Activated CD8-positive, alpha-beta memory T cell treated with anti-CD3 and anti-CD28 coated beads for 24 hours (primary cell): ENCODE results near the gene SLC22A17.
"Not testable (repeated sequence)": the region's sequence is repeated elsewhere in the genome, so short reads cannot be mapped to it uniquely, and the experiment has no call there.

Source experiments
- DNase-seq: peaks from one replicate; pipeline ENCODE4 v3.0.0-alpha.2; 2020

Gene SLC22A17

GRCh38 chr14:23352506-23353432, at the start of gene SLC22A17:
Gene SLC22A17, minus strand, starts transcription at chr14:23352887.
- peak; percentile 79 for DNase-seq

DNA sequence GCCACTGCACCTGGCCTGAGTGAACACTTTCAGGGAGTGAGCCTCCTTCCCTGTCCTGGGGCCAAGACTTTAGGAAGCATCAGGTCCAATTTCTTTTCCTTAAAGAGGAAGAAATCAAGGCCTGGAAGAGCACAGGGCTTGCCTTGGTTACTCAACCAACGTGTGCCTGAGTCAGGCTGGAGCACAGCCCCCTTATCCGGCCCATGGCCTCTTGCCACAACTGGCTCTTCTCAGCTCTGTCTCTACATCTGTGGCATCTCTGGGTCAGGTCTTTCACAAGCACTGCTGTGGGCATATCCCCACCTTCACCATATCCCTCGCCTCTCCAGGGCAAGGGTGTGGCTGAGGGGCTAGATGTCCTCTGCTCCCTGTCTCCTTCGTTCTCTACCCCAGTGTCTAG, 48.6 kb upstream of the SLC22A17 start:
- DNase-seq: no peak

DNA sequence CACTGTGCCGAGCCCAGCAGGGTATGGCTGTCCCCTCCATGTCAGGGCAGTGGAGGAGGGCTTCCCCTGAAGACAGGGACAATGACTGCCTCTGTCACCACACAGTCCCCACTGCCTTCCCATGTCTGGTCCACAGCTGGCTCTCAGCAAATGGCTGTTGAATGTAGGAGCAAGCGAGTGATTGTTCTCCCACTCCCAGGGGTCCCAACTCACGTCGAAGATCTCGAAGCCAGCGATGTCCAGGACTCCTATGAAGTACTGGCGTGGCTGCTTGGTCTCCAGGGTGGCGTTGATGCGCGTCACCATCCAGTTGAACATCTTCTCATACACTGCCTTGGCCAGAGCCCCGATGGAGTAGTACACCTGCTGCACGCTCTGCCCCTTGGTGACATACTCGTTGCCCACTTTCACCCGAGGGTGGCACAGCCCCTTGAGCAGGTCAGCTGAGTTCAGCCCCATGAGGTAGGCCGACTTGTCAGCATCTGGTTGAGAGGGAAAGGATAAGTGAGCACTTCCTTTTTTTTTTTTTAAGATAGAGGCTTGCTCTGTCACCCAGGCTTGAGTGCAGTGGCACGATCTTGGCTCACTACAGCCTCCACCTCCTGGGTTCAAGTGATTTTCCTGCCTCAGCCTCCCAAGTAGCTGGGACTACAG, 47.9 kb upstream of the SLC22A17 start:
- DNase-seq: not testable (repeated sequence)

DNA sequence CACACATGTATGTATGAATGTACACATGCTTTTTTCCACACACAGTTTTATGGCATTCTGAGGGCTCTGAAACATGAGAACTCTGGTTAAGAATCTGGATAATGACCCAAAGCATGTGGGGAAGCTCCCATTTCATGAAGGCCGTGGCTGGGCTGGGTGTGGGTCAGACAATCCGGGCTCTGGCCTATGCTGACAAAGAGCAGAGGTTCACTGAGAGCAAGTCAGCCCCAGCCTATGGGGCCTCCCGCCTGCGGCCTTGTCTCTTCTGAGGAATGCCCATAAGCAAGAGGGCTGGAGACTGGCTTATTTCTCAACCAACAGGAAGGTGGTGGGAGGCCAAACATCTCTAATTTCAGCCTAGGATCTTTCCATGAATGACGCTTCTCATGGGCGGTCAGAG, 46.9 kb upstream of the SLC22A17 start:
- DNase-seq: no peak

GRCh38 chr14:23399136-23399535, 46.4 kb upstream of the SLC22A17 start:
- no peak for DNase-seq

DNA sequence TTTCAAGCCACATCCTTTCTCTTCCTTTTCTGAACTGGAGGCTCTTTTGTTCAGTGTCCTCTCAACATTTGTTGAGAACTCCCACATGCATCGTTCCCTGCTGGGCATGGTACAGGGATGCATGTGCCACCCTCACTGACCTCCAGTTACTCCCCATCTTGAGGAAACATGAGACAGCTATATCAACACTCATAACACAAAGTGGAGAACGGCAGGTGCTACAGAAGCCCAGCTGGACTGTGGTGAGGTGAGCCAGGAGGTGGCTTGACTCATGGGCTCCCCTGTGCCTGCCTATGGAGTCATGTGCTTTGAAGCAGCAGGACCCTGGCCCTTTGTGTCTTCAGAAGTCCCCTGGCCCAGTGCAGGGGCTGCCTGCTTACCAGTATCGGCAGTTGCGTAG, 45.7 kb upstream of the SLC22A17 start:
- no peak for DNase-seq

DNA sequence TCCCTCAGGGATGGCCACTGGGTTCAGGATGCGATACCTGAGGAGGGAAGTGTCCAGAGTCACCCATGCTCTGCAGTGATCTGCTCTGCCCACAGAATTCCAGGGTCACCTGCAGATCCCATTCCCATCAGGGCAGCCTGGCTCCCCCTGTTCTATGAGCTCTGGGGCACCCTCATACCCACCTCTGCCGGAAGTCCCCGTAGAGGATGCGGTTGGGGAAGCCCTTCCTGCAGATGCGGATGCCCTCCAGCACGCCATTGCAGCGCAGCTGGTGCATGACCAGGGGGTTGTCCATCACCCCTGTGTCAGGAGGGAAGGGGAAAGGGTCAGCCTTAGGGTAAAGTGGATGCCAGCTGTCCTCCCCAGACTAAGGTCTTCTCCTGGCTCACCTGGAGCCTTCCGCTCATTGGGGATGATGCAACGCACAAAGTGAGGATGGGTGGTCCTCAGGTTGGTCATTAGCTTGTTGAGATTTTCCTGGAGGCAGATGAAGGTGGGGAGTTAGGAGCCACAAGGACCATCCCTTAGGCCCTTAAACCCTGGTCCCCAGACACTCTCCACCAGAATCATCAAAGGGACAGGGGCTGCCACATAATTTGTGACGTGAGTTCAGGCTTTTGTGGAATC, 44.2 kb upstream of the SLC22A17 start:
- no peak for DNase-seq

GRCh38 chr14:23396126-23396525, 43.4 kb upstream of the SLC22A17 start:
- no peak for DNase-seq

GRCh38 chr14:23392613-23393012, 39.9 kb upstream of the SLC22A17 start:
- DNase-seq: no peak

GRCh38 chr14:23389871-23390270, 37.2 kb upstream of the SLC22A17 start:
- DNase-seq: not testable (repeated sequence)

GRCh38 chr14:23389396-23389795, 36.7 kb upstream of the SLC22A17 start:
- DNase-seq: no peak

GRCh38 chr14:23388996-23389395, 36.3 kb upstream of the SLC22A17 start:
- no peak for DNase-seq

GRCh38 chr14:23387916-23388882, 35.5 kb upstream of the SLC22A17 start:
- no peak for DNase-seq

GRCh38 chr14:23386999-23387398, 34.3 kb upstream of the SLC22A17 start:
- no peak for DNase-seq

- not testable (repeated sequence) for DNase-seq
These were observed 33.6 kb upstream of the SLC22A17 start for GRCh38 chr14:23386266-23386657.

DNA sequence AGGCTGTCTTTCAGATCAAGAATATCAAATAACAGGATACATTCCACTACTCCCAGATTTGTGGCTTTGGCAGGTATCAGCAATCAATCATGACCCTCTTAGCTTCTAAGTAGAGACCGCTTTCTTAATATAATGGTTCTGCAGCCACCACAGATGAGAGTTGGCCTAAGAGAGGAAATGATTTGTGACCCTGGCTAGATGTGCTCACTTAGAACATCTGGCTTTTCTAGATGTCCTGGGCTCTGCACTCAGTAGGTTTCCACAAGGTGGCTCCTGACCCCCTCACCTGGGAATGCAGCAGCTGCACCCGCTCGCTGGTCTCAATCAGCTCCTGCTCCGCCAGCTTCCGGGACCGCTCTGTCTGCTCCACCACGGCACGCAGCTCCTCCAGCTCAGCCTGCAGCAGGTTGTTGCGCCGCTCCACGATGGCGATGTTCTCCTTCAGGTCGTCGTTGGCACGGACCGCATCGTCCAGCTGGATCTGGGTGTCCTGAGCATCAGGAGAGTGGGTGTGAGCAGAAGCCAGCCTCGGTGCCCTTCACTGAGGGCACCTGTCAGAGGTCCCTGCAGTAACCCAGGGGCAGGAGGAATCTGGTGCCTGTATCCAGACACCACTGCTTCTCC, 33.1 kb upstream of the SLC22A17 start:
- DNase-seq: no peak

- no peak for DNase-seq
These were observed 32.6 kb upstream of the SLC22A17 start for GRCh38 chr14:23385244-23385641.

GRCh38 chr14:23384364-23385080, 31.8 kb upstream of the SLC22A17 start:
- no peak for DNase-seq

DNA sequence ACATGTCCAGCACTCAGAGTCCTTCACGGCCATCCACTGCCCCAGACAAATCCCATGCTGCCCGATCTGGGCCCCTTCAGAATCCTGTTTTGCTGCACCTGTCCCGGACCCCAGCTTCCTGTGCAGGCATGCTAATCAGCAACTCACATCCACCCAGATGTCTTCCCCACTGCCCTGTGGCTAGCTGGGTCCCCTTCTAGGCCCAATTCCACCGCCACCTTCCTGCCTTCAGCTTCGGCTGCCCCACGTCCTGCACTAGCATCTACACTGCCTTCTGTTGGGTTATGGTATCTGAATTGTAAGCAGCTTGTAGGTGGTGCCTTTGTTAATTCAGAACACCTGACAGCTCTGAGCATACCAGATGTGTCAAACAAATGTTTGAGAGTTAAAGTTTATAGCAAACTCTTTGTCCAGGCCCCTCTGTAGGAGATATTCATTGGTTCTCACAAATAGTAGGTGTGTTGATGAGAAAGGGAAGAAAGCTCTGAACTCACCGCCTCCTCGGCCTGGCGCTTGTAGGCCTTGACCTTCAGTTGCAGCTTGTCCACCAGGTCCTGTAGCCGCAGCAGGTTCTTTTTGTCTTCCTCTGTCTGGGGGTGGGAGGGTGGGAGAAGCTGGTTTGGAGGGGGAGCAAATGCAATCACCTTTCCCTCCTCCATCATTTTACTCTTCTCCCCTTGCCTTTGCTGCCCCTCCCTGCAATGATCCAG, 30.2 kb upstream of the SLC22A17 start:
- no peak for DNase-seq

- no peak for DNase-seq
These were observed 29.6 kb upstream of the SLC22A17 start for GRCh38 chr14:23382276-23382675.

DNA sequence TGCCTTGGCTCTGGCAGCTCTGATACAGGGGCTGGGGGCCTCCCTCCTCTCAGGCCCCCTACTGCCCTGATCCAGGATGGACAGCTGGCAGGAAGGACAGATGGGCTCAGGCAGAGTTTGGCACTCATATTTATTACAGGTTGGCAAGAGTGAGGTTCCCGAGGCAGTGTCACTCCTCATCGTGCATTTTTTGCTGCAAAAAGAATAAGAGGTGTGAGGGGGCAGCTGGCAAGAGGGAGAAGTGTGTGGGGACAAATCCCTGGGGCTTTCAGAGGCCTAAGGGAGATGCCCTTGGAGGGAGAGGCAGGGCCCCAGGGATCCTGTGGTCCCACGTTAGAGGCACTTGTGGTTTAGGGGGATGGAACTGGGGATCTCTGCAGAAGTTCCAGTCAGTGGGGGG, 29.2 kb upstream of the SLC22A17 start:
- no peak for DNase-seq
